NOMO-1 treated with DMSO at 0.1 percent for 48 hours (cell line): ENCODE results near the gene CCDC40.
A peak's percentile ranks its signal among the peaks of the same experiment; 100 is the strongest.

Source experiments
- DNase-seq: peaks from one replicate; lab custom pipeline; 2025; ENCODE audit not compliant: unreplicated experiment; lab: John Stamatoyannopoulos, UW

The CCDC40 gene

DNA sequence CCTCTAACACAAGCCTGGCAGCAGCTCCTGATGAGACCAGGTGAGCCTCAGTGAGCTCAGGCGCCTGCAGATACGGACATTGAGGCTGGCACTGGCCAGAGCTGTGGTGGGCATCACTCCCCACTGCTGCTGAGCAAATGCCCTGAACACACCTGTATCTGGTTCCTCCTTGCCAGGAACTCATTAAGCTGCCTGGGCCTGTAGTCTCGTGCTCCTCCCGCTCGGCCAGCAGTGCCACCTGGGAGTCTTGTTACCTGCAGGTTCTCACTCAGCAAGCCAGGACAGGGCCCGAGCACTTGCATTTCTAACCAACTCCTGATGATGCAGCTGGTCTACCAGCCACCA lies 97.2 kb downstream of the CCDC40 start:
- no peak for DNase-seq

DNA sequence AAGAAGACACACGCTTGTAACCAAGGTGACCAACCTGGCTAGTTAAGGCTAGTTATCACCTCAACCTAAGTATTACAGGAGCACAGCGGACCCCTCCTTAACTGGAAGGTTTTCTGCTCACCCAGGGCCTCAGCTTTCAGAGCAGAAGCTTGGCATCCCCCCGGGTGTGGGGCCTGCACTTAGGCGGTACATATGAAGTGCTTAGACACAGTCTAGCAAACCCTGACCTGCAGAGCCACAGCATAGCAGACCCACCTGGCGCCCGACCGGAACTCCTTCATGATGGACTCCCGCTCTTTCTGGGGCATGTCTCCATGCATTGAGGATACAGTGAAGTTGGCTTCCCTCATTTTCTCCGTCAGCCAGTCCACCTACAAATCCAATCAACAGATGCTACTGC lies 100.7 kb downstream of the CCDC40 start:
- DNase-seq = no peak

DNA sequence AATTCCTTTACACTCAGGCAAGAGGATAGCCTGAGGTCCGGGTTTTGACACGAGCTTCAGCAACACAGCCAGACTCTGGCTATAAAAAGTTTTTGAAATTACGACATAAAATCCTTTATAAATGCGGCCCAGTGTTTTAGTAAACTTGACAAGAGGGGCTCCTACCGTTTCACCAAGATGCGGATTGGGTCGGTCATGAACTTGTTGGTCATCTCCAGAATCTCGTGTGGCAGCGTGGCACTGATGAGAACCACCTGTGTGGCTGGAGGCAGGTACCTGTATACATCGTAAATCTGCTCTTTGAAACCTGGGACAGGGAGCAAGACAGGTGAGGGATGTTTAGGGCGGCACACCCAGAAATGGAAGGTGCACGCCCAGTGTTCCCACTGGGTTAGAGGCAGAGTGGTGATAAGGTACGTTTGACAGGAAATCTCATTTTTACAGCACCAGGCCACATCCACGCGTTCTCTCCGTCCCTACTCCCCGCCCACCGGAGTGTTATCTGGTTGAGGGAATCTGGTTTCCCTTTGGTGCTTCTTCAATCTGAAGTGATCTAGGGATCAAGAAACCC lies 102.5 kb downstream of the CCDC40 start:
- no peak for DNase-seq

DNA sequence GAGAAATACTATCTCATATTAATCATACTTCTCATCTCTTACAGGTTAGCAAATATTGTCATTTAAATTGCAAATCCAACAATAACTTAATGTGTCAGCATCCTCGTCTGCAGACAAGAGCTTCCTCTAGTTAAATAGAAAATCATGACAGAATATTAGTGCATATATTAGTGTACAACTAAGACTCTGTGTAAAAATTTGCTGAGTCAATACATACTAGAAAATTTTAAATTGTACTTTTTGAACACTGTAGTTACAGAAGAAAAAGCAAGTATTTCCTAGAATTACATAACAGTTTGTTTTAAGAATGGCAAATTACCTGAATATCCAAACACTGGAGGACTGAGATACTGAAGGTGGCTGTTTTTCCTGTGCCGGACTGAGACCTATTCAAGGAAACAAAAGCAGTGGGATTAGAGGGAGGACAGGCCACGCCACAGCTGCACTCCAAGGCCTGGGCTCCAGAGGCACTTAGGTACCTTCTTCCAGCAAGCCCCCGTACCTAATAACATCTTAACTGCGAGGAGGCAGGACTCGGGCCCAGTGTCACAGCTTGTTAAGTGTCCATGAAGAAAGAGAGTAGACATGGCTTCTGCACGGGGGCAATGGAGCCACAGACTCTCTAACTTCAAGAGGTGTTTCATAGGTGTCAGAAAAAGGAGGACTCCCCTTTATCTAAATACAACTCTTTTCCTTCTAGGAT lies 105.2 kb downstream of the CCDC40 start:
- DNase-seq = no peak

DNA sequence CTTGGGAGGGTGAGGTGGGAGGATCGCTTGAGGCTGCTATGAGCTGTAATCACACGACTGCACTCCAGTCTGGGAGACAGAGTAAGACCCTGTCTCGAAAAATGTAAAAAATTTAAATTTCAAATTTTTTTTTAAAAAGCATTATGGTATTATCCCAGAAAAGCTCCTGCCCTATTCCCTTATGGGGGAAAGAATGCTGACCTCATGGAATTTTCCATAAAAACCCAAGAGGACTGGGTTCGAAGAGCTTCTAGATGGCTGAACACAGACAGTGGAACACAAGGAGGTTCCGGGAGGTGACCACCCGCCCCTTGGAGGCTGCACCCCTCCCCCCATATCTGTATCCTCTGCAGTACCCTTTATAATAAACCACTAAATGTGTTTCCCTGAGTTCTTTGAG lies 106.5 kb downstream of the CCDC40 start:
- DNase-seq = no peak

DNA sequence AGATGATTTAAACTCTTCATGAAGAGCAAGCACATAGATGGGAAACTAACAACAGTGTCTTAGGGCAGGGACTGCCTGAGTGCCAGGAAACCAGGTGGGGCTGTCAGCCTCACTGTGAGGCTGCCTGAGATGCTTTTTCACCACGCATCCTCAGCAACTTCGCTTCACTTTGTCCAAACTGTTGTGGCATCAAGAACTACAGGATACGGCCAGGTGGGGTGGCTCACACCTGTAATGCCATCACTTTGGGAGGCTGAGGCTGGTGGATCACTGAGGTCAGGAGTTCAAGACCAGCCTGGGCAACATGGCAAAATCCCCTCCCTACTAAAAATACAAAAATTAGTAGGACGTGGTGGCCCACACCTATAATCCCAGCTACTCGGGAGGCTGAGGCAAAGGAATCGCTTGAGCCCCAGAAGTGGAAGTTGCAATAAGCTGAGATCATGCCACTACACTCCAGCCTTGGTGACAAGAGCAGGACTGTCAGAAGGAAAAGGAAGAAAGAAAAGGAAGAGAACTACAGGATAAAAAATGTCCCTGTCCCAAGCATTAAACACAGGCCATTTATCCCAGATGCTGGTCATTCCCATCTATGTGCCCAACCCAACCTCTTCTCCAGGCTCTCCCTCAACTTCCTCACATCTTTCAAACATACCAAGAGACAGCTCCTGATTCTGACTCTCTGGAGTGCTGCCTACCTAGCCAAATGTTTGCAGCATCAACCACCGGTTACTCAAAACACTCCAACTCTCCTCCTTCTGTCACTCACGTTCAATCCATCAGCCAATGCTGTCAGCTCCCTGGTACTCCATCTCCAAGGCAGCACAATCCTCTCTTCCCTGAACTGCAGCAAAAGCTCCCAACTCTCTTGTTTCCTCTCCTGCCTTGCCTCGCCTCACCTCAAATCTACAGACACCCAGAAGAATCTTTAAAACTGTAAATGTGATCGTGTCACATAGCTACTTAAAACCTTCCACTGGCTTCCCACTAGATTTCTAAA lies 108.9 kb downstream of the CCDC40 start:
- no peak for DNase-seq

DNA sequence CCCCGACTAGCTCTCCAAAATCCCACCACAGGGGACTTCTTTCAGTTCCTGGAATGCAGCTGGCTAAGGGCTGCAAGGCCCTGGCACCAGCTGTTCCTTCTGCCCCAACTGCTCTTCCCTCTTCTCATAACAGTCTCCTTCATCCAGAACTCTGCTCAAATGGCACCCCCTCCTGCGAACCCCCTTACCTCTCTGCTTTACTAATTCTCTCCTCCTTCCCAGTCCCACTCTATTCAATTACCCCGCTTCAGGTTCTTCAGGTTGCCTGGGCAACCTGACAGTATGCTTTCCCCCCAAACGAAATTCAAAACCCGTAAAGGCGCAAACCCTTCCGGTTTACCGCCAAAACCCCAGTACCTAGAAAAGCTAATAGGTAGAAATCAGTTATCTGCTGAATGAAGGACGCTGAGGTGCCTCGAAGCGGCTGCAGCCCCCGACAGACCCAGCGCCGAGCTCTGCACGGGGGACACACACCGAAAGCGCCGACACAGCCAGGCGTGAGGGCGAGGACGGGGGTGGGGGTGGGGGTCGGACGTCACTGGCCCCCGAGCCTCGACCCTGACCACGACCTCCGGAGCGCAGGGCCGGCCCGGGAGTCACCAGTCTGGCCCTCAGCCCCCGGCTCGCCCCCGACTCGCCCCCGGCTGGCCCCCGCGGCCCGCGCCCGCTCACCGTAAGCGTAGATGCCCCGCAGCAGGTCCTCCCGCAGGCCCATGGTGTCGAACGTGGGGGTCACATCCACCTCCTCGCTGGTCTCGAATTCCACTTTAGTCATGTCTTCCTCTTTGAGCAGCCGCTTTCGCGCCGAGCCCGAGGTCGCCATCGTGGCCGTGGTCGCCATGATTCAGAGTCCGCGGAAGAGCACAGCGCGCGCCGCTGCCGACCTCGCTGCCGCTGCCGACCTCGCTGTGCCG lies 109.9 kb downstream of the CCDC40 start:
- peak; percentile 26 for DNase-seq

DNA sequence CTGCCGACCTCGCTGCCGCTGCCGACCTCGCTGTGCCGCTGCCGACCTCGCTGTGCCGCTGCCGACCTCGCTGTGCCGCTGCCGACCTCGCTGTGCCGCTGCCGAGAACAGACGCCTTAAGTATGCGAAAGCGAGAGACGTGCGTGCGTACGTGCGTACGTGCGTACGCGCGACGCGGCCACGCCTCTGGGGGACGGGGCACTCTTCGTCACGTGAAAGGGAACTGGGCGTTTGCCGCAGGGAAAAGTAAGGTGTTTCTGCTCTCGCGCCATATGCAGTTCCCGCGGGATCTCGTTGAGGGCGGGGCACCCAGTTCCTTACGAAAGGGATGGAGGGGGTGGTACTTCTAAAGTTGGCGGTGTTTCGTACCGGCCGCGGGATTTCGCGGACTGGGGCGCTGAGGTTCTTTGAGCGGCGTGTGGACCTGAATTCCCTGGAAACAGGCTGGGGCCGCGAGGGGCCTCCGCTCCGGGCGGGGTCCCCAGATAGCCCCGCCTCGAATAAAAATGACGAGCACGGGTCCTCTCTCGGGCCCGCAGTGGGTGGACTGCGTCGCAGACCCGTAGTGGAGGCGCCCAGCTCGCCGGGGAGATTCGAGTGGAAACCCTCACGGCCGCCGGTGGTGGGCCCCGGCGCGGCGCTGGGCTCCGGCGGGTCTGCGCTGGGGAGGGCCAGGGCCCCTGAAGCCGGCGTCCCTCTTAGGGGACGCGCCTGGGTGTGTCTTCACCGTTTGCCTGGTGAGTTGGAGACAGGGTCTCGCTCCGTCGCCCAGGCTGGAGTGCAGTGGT lies 110.8 kb downstream of the CCDC40 start, which contains the start of gene EIF4A3:
Gene EIF4A3 (minus strand): TSS at position 94 of the 788 bp plus-strand sequence. CDS start 167 bp downstream, outside the sequence.
- DNase-seq = peak; percentile 98
